Hematopoietic multipotent progenitor cell treated with erythropoietin and hydrocortisone succinate and interleukin-3 and kit ligand, for 17 days (in vitro differentiated cells): ENCODE measurements around the gene IL24.
"Not testable (repeated sequence)": the region's sequence is repeated elsewhere in the genome, so short reads cannot be mapped to it uniquely, and the experiment has no call there.

Source experiments
- DNase-seq: peaks from one replicate; pipeline ENCODE4 v3.0.0-alpha.2; 2015; ENCODE audit warnings: low spot score

Gene IL24

GRCh38 chr1:206904423-206905142 is 7.3 kb downstream of the IL24 start:
- no peak for DNase-seq

DNA sequence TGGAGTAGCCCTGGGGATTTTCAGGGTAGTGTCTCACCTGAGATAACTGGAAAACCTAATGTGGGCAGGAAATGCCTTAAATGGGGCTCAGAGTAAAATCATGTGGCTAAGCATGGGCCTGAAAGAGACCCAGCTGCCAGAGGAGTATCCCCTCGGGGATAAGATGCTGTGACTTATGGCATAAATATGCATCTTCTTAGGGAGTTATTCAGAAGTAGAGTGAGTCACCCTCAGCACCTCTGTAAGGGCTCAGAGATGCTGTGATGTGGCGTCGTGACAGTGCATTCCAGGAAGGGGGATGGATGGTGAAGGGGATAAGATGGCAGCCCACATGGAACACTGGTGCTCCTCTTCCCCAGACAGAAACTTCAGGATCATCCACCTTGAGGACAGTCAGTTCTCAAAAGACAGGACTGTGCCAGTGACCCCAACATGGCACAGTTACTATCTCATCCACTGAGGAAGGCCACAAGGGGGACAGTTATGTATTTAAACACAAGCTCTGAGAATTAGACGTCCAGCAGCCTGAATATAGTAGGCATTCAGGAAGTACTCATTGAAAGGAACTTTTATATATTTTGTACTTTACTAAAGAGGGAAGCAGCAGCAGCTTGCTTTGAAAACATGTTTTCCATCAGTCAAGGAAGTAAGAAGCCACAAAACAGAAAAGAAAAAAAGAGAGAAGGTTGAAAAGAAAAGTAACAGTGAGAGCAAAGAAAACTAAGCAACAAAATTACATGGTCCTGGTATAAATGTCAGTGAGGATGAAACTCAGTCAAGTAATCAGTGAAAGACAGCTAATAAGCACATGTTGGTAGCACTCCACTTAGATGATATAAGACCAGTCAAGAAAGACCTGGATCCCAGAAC is 8.3 kb downstream of the IL24 start:
- DNase-seq = no peak

- DNase-seq = no peak
Measured at GRCh38 chr1:206907304-206907991, 10.2 kb downstream of the IL24 start.

DNA sequence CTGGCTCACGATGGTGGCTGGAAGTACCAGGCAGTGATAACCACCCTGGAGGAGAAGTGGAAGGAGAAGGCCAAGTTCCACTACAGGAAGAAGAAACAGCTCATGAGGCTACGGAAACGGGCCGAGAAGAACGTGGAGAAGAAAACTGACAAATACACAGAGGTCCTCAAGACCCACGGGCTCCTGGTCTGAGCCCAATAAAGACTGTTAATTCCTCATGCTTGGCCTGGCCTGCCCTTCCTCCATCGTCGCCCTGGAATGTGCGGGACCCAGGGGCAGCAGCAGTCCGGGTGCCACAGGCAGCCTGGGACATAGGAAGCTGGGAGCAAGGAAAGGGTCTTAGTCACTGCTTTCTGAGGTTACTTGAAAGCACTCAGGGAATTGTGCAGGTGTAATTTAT is 10.8 kb downstream of the IL24 start:
- DNase-seq = no peak

DNA sequence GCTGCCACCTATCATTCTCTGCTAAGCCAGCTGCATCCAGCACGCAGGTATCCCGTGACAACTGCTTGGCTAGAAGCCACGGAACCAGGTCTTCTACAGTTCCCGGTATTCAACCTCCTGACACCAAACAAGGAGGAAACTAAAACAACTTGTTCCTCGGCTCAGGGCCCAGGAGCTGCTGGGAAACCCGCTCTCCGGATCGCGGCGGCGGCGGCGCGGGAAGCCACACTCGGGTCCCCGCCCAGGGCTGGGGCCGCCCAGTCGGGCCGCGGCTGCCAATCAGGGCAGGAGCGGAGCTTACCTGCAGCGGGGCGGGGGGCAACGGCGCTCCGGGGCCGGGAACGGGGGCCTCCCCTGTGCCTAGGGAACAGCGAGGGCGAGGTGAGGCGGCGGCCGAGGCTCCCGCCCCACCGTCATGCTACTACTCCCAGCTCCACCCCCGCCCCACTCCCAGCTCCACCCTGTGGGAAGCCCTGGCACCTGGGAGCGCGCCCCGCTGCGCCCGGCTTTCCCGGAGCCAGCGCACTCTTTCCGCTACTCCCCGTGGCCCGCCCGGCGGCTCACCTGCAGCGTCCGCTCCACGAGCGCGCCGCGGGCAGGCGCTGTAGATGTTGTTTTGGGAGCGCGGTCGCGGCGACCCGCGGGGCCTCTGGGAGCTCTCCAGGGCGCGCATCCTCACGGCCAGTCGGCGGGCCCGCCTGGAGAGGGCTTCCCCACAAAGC is 12.1 kb downstream of the IL24 start:
- no peak for DNase-seq

GRCh38 chr1:206909883-206910318 is 12.7 kb downstream of the IL24 start:
- DNase-seq = no peak

DNA sequence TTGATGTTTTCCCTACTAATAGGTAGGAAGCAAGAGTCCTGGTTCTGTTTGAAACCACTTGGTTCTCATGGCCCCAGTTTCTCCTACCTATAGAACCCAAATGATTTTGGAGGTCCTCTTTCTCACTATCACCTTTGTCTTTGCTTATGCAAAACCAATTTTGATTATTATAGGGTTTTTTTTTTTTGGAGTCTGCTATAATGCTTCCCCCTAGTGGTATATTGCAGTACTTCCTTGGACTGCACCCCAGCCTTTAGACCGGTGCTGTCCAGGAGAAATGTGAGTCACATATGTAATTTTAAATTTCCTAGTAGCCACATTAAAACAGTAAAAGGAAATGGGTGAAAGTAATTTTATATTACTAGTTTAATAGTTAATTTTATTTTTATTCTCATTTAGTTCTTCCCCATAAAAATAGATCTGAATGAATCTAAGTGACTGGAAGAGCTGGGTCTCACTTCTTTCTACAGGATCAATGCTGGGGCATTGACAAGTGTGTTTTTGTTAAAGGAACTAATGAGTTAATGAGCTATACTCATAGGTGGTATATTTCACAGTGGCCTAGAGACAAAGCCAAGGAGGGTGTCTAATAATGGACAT is 13.9 kb downstream of the IL24 start:
- DNase-seq = peak; percentile 50

- DNase-seq = peak; percentile 78
Measured at GRCh38 chr1:206912445-206913095, 15.3 kb downstream of the IL24 start.

DNA sequence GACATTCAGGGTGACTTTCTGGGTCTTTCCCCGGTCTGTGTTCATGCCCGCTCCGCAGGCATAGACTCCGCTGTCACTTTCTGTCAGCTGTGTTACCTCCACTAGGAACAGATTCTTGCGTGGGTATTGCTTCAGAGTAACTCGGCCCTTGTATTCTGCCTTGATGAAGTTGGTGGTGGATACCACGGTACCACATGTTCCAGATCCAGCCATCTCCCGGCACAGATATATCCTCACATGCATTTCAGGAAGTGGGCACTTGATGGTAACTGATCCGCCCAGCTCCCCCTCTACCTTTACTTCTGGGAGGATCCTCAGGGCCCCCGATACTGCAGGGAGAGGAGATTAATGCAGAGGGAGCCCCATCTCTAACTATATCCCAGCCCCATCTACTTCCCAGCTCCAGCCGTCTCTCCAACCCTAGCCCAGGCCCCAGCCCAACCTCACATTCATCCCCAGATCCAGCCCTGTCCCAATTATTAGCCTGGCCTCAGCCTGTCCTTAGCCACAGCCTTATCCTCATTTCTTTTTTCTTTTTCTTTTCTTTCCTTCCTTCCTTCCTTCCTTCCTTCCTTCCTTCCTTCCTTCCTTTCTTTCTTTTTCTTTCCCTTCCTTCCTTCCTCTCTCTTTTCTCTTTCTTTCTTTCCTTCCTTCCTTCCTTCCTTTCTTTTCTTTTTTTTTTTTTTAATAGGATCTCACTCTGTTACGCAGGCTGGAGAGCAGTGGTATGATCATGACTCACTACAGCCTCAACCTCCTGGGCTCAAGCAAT is 16.7 kb downstream of the IL24 start:
- DNase-seq = no peak

GRCh38 chr1:206915030-206915735 is 17.9 kb downstream of the IL24 start:
- no peak for DNase-seq

GRCh38 chr1:206916000-206916709 is 18.9 kb downstream of the IL24 start:
- DNase-seq = no peak

DNA sequence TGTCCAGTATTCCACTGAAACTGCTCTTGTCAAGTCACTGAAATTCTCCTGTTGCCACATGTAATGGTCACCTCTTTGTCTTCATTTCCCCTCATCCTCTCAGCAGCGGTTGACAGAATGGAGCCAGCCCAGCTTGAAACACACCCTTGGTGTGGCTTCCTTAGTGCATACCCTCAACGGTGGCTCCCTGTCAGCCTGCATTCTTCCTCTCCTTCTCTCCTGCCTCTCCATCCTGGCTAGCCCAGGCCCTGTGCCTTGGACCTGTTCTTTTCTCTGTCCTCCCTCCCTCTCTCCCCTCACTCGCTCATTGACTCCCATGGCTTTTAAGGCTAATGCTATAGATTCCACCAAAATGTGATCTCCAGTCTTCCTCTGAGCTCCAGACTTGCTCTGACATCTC is 20.8 kb downstream of the IL24 start:
- no peak for DNase-seq

GRCh38 chr1:206921772-206922265 is 24.6 kb downstream of the IL24 start, which contains the start of gene FCMR:
Gene FCMR, minus strand, starts transcription at chr1:206921941. Its CDS starts 87 bp downstream, at chr1:206921854.
- DNase-seq = no peak

GRCh38 chr1:206922524-206922923 is 25.3 kb downstream of the IL24 start:
- no peak for DNase-seq

GRCh38 chr1:206923009-206923960 is 26.0 kb downstream of the IL24 start:
- no peak for DNase-seq

GRCh38 chr1:206923961-206924557 is 26.8 kb downstream of the IL24 start:
- DNase-seq = not testable (repeated sequence)

- no peak for DNase-seq
Measured at GRCh38 chr1:206924592-206925105, 27.4 kb downstream of the IL24 start.
